ENCODE data around the gene DOK1. TPM values are rescaled to one million over a fixed set of nuclear protein-coding genes. Genes with fewer than 3 reads are reported as not detected.

DOK1 gene
- total RNA-seq, 1 donor from 2014 or later, result 27.8 TPM

- DNase-seq (ENCODE audit: low spot score), result no peak
- H3K4me3 Mint-ChIP-seq (ENCODE audit: unreplicated experiment), result peak overlapping the region; percentile 9
- H3K4me1 Mint-ChIP-seq (ENCODE audit: unreplicated experiment), result peaks cover 32% of the 10 kb centered on the region
- H3K9me3 Mint-ChIP-seq (ENCODE audit: unreplicated experiment), result no peaks in the 10 kb centered on the region
- H3K27ac Mint-ChIP-seq (ENCODE audit: unreplicated experiment), result no peak overlapping the region
- peaks cover 30% of the 10 kb centered on the region for H3K27me3 Mint-ChIP-seq (ENCODE audit: unreplicated experiment)
- peaks cover 9% of the 10 kb centered on the region for H3K36me3 Mint-ChIP-seq (ENCODE audit: low read depth, unreplicated experiment)
- TF ChIP-seq CTCF (IDR thresholded peaks at IDR 0.05; ENCODE audit: unreplicated experiment), result no peak
These were observed 44.2 kb upstream of the DOK1 start for GRCh38 chr2:74510272-74510671.

GRCh38 chr2:74511104-74511989 is 43.2 kb upstream of the DOK1 start:
- Mint-ChIP-seq H3K36me3 (ENCODE audit: low read depth, unreplicated experiment) (peaks cover 8% of the 10 kb centered on the region), H3K27ac (ENCODE audit: unreplicated experiment) (peak overlapping the region; percentile 43), H3K4me1 (ENCODE audit: unreplicated experiment) (peaks cover 33% of the 10 kb centered on the region), H3K4me3 (ENCODE audit: unreplicated experiment) (no peak overlapping the region), H3K27me3 (ENCODE audit: unreplicated experiment) (peaks cover 31% of the 10 kb centered on the region), H3K9me3 (ENCODE audit: unreplicated experiment) (no peaks in the 10 kb centered on the region)
- no peak for TF ChIP-seq CTCF (IDR thresholded peaks at IDR 0.05; ENCODE audit: unreplicated experiment)
- no peak for DNase-seq (ENCODE audit: low spot score)

- Mint-ChIP-seq H3K36me3 (ENCODE audit: low read depth, unreplicated experiment) (peaks cover 11% of the 10 kb centered on the region), H3K27me3 (ENCODE audit: unreplicated experiment) (peaks cover 34% of the 10 kb centered on the region), H3K27ac (ENCODE audit: unreplicated experiment) (no peak overlapping the region), H3K4me3 (ENCODE audit: unreplicated experiment) (peak overlapping the region; percentile 65), H3K4me1 (ENCODE audit: unreplicated experiment) (peaks cover 31% of the 10 kb centered on the region), H3K9me3 (ENCODE audit: unreplicated experiment) (peaks cover 5% of the 10 kb centered on the region)
- TF ChIP-seq CTCF (IDR thresholded peaks at IDR 0.05; ENCODE audit: unreplicated experiment), result no peak
- DNase-seq (ENCODE audit: low spot score), result no peak
These were observed 41.5 kb upstream of the DOK1 start for GRCh38 chr2:74512744-74513604.

- Mint-ChIP-seq H3K36me3 (ENCODE audit: low read depth, unreplicated experiment) (peaks cover 14% of the 10 kb centered on the region), H3K9me3 (ENCODE audit: unreplicated experiment) (peaks cover 5% of the 10 kb centered on the region), H3K27ac (ENCODE audit: unreplicated experiment) (no peak overlapping the region), H3K27me3 (ENCODE audit: unreplicated experiment) (peaks cover 37% of the 10 kb centered on the region), H3K4me3 (ENCODE audit: unreplicated experiment) (no peak overlapping the region), H3K4me1 (ENCODE audit: unreplicated experiment) (peaks cover 25% of the 10 kb centered on the region)
- DNase-seq (ENCODE audit: low spot score), result no peak
- TF ChIP-seq CTCF (IDR thresholded peaks at IDR 0.05; ENCODE audit: unreplicated experiment), result no peak
These were observed 40.7 kb upstream of the DOK1 start for GRCh38 chr2:74513605-74514367.

Measured in endothelial cell (in vitro differentiated cells).